Calu3 (cell line): ENCODE measurements around the gene IL23R. TPM values are rescaled to one million over a fixed set of nuclear protein-coding genes. Genes with fewer than 3 reads are reported as not detected.

Experiments used
- BruUV-seq: library from RNA; stranded (reverse); fragments of 400-500 nt; replicated peaks from 2 replicates; lab custom pipeline; 2021; lab: Mats Ljungman, UMichigan
- CTCF ChIA-PET: fragments of 300-600 bp; sonication (Branson Sonifier 250); formaldehyde crosslinking; loops from one replicate; lab custom pipeline; 2022; ENCODE audit warnings: antibody characterized with exemption; lab: Charles Lee
- DNase-seq: peaks from one replicate; pipeline ENCODE4 v3.0.0; 2022
- H3K27ac Mint-ChIP-seq: one replicate; pipeline ENCODE4 v1.8.0; 2022; ENCODE audit warnings: mixed read lengths; ENCODE audit not compliant: unreplicated experiment
- H3K27me3 Mint-ChIP-seq: one replicate; pipeline ENCODE4 v1.8.0; 2022; ENCODE audit warnings: mixed read lengths; ENCODE audit not compliant: unreplicated experiment
- H3K36me3 Mint-ChIP-seq: one replicate; pipeline ENCODE4 v1.8.0; 2022; ENCODE audit warnings: mild to moderate bottlenecking, moderate library complexity, mixed read lengths; ENCODE audit not compliant: insufficient read depth, unreplicated experiment
- H3K4me1 Mint-ChIP-seq: one replicate; pipeline ENCODE4 v1.8.0; 2022; ENCODE audit warnings: mild to moderate bottlenecking, low read depth, mixed read lengths; ENCODE audit not compliant: unreplicated experiment
- H3K4me3 Mint-ChIP-seq: one replicate; pipeline ENCODE4 v1.8.0; 2022; ENCODE audit warnings: mild to moderate bottlenecking, low read depth, moderate library complexity, mixed read lengths; ENCODE audit not compliant: unreplicated experiment
- H3K9me3 Mint-ChIP-seq: one replicate; pipeline ENCODE4 v1.8.0; 2022; ENCODE audit warnings: low read depth, mixed read lengths; ENCODE audit not compliant: unreplicated experiment
- intact Hi-C: fragments of 100-400 bp; cut with micrococcal nuclease; formaldehyde crosslinking; loops from one replicate; pipeline ENCODE4 v1.10.0; 2022; ENCODE audit not compliant: unreplicated experiment
- total RNA-seq: library from RNA; stranded (reverse); gene quantifications from 2 replicates; pipeline ENCODE4 v1.2.3, GENCODE V29; 2022
- TF ChIP-seq, protein P1 (sequence below): fragments of 200-600 bp; IDR thresholded peaks from one replicate; pipeline ENCODE4 v1.8.0; 2022; ENCODE audit warnings: antibody characterized with exemption; ENCODE audit not compliant: unreplicated experiment

IL23R gene
- total RNA-seq, 1 experiment from 2014 or later = not detected

DNA sequence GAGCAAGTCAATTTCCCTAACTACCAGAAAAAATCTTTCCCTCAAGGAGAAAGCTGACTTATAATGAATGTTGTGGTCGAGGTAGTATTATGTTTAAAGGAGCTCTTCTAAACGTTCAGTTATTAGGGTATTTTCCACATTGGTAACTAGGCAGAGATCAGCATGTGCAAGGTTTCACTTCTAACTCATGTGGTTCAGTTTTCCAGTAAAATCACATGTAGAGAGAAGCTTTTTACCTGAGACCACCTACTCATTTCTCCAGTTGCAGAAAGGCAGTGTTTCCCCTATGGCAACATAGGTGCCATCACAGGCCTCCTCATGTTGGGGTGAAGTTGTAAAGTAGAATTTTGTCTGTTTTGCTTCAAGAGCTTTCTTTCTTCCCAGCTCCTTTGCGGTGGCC is 23.7 kb downstream of the IL23R start:
- no peaks in the 10 kb centered on the region for H3K27me3 Mint-ChIP-seq
- no peak overlapping the region for H3K4me3 Mint-ChIP-seq
- intact Hi-C loops = no loop called here
- no peak overlapping the region for H3K27ac Mint-ChIP-seq
- CTCF ChIA-PET = interaction anchor here (0.6 kb wide), 1 partner anchor 22 kb away, joined by 3 read pairs; no protein-coding TSS in a partner anchor
- BruUV-seq = no TSS peak
- no peaks in the 10 kb centered on the region for H3K4me1 Mint-ChIP-seq
- H3K9me3 Mint-ChIP-seq = no peaks in the 10 kb centered on the region
- H3K36me3 Mint-ChIP-seq = no peaks in the 10 kb centered on the region
- TF ChIP-seq, protein P1, sequence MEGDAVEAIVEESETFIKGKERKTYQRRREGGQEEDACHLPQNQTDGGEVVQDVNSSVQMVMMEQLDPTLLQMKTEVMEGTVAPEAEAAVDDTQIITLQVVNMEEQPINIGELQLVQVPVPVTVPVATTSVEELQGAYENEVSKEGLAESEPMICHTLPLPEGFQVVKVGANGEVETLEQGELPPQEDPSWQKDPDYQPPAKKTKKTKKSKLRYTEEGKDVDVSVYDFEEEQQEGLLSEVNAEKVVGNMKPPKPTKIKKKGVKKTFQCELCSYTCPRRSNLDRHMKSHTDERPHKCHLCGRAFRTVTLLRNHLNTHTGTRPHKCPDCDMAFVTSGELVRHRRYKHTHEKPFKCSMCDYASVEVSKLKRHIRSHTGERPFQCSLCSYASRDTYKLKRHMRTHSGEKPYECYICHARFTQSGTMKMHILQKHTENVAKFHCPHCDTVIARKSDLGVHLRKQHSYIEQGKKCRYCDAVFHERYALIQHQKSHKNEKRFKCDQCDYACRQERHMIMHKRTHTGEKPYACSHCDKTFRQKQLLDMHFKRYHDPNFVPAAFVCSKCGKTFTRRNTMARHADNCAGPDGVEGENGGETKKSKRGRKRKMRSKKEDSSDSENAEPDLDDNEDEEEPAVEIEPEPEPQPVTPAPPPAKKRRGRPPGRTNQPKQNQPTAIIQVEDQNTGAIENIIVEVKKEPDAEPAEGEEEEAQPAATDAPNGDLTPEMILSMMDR = no peak
- no peak for DNase-seq

DNA sequence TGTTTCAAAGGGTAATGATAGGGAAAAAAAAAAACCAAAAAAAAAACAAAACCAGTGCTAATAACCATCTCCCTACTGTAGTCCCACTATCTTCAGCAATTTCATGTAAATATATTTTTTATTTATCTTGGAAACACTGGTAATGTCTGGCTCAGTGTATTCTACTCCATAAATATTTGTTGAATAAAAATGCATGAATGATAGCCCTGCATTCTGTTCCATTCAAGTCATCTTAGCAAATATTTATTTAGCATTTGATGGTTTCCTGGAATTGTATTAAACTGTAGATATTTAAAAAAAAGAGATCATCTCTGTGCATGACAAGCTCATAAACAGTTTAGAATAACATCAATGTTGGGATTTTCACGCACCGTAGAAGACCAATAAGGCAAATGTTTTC is 24.2 kb downstream of the IL23R start:
- H3K9me3 Mint-ChIP-seq = no peaks in the 10 kb centered on the region
- intact Hi-C loops = no loop called here
- TF ChIP-seq, protein P1 = no peak
- no peak for DNase-seq
- no peak overlapping the region for H3K27ac Mint-ChIP-seq
- no peak overlapping the region for H3K4me3 Mint-ChIP-seq
- BruUV-seq = no TSS peak
- H3K36me3 Mint-ChIP-seq = no peaks in the 10 kb centered on the region
- CTCF ChIA-PET = no interaction called here
- no peaks in the 10 kb centered on the region for H3K27me3 Mint-ChIP-seq
- H3K4me1 Mint-ChIP-seq = no peaks in the 10 kb centered on the region

DNA sequence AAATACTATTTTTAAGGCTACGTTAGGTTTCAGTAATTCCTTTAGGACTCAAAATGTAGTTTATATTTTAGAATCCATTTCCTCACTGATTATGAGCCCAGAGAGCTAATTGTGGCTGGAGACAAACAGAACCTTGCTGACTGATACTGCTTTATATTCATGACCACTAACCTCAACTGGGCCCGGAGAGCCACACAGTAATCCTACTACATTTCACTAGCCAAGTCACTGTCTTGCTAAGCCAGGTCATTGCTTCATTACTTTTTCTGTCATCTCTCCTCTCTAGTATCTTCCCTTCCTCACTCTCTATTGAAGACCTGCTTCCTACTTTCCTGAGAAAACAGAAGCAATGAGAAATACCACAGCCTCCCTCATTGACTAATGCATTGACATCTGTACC is 24.7 kb downstream of the IL23R start:
- H3K9me3 Mint-ChIP-seq = no peaks in the 10 kb centered on the region
- no peaks in the 10 kb centered on the region for H3K36me3 Mint-ChIP-seq
- no peak overlapping the region for H3K4me3 Mint-ChIP-seq
- TF ChIP-seq, protein P1 = no peak
- no peak overlapping the region for H3K27ac Mint-ChIP-seq
- intact Hi-C loops = no loop called here
- no peaks in the 10 kb centered on the region for H3K27me3 Mint-ChIP-seq
- no TSS peak for BruUV-seq
- no peak for DNase-seq
- H3K4me1 Mint-ChIP-seq = no peaks in the 10 kb centered on the region
- CTCF ChIA-PET = no interaction called here

DNA sequence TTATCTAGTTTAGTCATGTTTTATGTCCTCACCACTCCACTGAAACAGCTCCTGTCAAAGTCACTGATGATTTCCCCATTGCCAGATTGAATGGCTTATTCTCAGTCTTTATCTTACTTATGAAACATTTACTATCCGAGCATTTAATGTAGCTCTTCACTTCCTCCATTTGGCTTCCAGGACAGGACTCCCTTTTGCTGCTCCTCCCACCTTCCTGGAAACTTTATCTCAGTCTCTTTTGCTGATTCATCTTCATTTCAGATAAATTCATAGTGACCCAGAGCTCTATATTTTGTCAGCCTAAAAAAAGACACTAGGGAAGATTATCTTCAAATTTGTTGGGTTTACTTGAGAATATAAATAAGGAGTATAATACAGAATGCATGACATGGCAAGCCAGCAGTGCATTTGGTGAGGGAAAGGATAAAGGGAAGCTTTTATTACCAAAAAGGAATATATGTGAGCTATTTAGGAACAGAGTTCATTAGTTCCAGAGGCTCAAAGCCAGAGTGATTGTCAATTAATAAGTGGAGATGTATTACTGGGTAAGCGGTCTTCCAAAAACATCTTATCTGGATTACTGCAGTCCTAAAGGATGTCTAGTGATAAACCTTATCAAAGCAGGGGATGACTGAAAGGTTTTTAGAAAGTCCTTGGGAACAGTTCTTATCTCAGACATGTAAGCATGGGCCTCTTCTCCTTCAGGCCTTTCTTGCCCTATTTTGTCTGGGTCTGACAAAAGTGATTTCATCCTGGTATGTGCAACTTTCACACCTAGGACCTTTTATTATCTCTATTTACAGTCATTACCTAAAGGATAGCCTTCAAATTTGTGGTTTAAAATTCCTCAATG is 25.6 kb downstream of the IL23R start:
- no peaks in the 10 kb centered on the region for H3K36me3 Mint-ChIP-seq
- H3K4me1 Mint-ChIP-seq = no peaks in the 10 kb centered on the region
- no peaks in the 10 kb centered on the region for H3K9me3 Mint-ChIP-seq

More for the DNA sequence above, 25.6 kb downstream of the IL23R start:
- Mint-ChIP-seq H3K27ac (no peak overlapping the region), H3K4me3 (no peak overlapping the region), H3K27me3 (no peaks in the 10 kb centered on the region)
- intact Hi-C loops = no loop called here
- DNase-seq = no peak
- TF ChIP-seq, protein P1 = no peak
- no TSS peak for BruUV-seq
- CTCF ChIA-PET = no interaction called here
